ENCODE measurements around the gene AVPI1. TPM values are rescaled to one million over a fixed set of nuclear protein-coding genes. Genes with fewer than 3 reads are reported as not detected.
A peak's percentile ranks its signal among the peaks of the same experiment; 100 is the strongest.

Gene AVPI1
- total and polyA plus RNA-seq, 2 donors (not counting 3 experiments of a cell fraction or from before 2014, with no cell fraction given): 2.4 to 3.7 TPM

DNA sequence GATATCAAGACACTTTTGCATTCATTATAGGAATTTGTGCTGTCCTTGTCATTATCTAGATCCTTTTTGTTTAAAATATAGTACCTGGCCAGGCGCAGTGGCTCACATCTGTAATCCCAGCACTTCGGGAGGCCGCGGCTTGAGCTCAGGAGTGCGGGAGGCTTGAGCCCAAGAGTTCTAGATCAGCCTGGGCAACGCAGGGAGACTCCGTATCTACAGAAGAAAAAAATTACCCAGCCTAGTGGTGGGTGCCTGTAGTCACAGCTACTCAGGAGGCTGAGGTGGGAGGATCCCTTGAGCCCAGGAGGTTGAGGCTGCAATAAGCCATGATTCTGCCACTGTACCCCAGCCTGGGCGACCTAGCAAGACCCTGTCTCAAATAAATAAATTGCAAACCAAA is 53.1 kb downstream of the AVPI1 start:
- ChIA-PET POLR2A (no interaction called here), CTCF (interaction anchor here (0.7 to 1.8 kb wide), 4 partner anchors 13 to 62 kb away, joined by 3 to 12 read pairs (median 4); partner anchors contain the start of gene ANKRD2)
- dilution Hi-C loops (cut with MboI; ENCODE audit: extremely low pct_ligation_motif_present, low sequenced_read_pairs) (no loop called here), intact Hi-C loops (cut with micrococcal nuclease) (no loop called here)
- no peak for FAIRE-seq
- H3K9ac ChIP-seq (replicated peaks; ENCODE audit: extremely low read depth, insufficient read depth, low read length): no peak overlapping the region
- no peaks in the 10 kb centered on the region for H3K9me1 ChIP-seq (replicated peaks; ENCODE audit: control insufficient read depth, extremely low read depth, insufficient read depth, low read length)
- BruUV-seq (replicated peaks): no TSS peak
- no peak overlapping the region for H3K27ac ChIP-seq (ENCODE audit: insufficient read depth, low read depth, low read length)
- DNase-seq (ENCODE audit: low read depth, low spot score): no peak
- H3K4me2 ChIP-seq (ENCODE audit: insufficient read depth, low read length): peak overlapping the region; percentile 68
- peaks cover 3% of the 10 kb centered on the region for H3K4me1 ChIP-seq (ENCODE audit: control insufficient read depth, extremely low read depth, insufficient read depth, low read length)
- no peaks in the 10 kb centered on the region for H3K79me2 ChIP-seq (ENCODE audit: control insufficient read depth, insufficient read depth, low read length)
- H3K27me3 ChIP-seq (ENCODE audit: control insufficient read depth in 2 of 2, insufficient read depth in 2 of 2, low read length in 2 of 2): no peaks in the 10 kb centered on the region
- peak overlapping the region; percentile 88 for H2AFZ ChIP-seq (ENCODE audit: low read depth, low read length)
- no peaks in the 10 kb centered on the region for H4K20me1 ChIP-seq (replicated peaks; ENCODE audit: control insufficient read depth, extremely low read depth, insufficient read depth, low read length)
- no peak for TF ChIP-seq JUN (IDR thresholded peaks at IDR 0.05; ENCODE audit: borderline replicate concordance, insufficient read depth, insufficient read length, low read depth)
- TF ChIP-seq, protein P1, sequence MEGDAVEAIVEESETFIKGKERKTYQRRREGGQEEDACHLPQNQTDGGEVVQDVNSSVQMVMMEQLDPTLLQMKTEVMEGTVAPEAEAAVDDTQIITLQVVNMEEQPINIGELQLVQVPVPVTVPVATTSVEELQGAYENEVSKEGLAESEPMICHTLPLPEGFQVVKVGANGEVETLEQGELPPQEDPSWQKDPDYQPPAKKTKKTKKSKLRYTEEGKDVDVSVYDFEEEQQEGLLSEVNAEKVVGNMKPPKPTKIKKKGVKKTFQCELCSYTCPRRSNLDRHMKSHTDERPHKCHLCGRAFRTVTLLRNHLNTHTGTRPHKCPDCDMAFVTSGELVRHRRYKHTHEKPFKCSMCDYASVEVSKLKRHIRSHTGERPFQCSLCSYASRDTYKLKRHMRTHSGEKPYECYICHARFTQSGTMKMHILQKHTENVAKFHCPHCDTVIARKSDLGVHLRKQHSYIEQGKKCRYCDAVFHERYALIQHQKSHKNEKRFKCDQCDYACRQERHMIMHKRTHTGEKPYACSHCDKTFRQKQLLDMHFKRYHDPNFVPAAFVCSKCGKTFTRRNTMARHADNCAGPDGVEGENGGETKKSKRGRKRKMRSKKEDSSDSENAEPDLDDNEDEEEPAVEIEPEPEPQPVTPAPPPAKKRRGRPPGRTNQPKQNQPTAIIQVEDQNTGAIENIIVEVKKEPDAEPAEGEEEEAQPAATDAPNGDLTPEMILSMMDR (IDR thresholded peaks at IDR 0.05; ENCODE audit: extremely low read depth in 1 of 2, insufficient read depth in 1 of 2, low read depth in 1 of 2, low read length in 2 of 2): peak in 1 of 2 donors; percentile 20
- H3K36me3 ChIP-seq (ENCODE audit: control insufficient read depth in 2 of 2, extremely low read depth in 1 of 2, insufficient read depth in 2 of 2, low read length in 2 of 2): no peaks in the 10 kb centered on the region
- peak overlapping the region in 1 of 3 experiments; percentile 56 for H3K4me3 ChIP-seq (replicated peaks in 1 of 3; ENCODE audit: insufficient read depth in 1 of 3, low read depth in 1 of 3, low read length in 3 of 3)
- H3K9me3 ChIP-seq (replicated peaks; ENCODE audit: control insufficient read depth, insufficient read depth, low read length): no peaks in the 10 kb centered on the region

DNA sequence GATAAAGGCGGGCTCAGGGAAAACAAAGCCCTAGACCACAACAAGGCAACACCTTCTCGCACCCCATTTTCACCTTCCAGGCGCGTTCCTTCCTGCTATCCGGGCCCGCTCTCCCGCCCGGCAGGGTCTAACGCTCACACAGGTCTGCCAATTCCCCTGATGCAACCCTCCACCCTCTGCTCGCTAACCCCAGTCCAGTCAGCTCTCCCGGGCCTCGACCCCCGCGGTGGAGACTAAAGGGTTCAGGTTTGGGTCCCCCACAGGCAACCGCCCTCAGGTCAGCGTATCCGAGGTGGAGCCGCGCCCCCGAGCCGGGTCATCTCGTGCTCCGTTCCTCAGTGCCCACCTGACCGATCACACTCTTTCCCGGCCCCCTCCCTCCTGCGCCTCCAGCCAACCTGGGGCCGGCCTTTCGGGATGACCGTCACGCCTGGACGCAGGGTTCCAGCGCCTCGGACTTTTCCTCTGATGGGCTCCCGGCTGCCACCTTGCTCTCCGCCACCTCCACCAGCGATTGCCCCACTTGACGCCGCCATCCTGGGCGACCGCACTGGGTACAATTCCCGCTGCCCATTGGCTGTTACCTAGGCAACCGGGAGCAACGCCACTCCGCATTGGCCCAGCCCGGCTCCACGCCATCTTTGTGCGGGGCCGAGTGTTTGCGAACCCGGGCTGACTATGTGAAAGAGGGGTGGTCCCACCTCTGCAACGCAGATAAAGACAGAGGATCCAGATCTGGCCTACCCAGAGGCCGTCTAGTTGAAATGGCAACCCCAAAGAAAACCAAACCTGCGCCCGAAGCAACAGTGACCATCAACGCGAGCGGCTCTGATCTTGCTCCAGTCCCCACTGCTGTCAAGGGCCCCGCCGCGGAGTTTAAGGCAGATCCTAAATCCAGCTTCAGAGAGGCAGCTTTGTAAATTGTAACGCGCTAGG is 53.8 kb downstream of the AVPI1 start, which contains the start of gene MORN4:
MORN4 (minus strand) TSS at position 552 of the 936 bp plus-strand sequence. CDS start 13,847 bp downstream, outside the sequence.
- Histone ChIP-seq H3K4me2 (ENCODE audit: insufficient read depth, low read length) (peak within 1 kb of the TSS; percentile 71), H3K9ac (replicated peaks; ENCODE audit: extremely low read depth, insufficient read depth, low read length) (no peak within 1 kb of the TSS), H3K4me1 (ENCODE audit: control insufficient read depth, extremely low read depth, insufficient read depth, low read length) (peaks cover 3% of the 10 kb centered on the region), H3K4me3 (replicated peaks in 1 of 3; ENCODE audit: insufficient read depth in 1 of 3, low read depth in 1 of 3, low read length in 3 of 3) (peak within 1 kb of the TSS; percentile 25 to 72 (median 56)), H3K27me3 (ENCODE audit: control insufficient read depth in 2 of 2, insufficient read depth in 2 of 2, low read length in 2 of 2) (no peaks in the 10 kb centered on the region), H3K36me3 (ENCODE audit: control insufficient read depth in 2 of 2, extremely low read depth in 1 of 2, insufficient read depth in 2 of 2, low read length in 2 of 2) (no peaks in the 10 kb centered on the region), H3K79me2 (ENCODE audit: control insufficient read depth, insufficient read depth, low read length) (no peaks in the 10 kb centered on the region), H3K27ac (ENCODE audit: insufficient read depth, low read depth, low read length) (no peak within 1 kb of the TSS), H3K9me1 (replicated peaks; ENCODE audit: control insufficient read depth, extremely low read depth, insufficient read depth, low read length) (no peaks in the 10 kb centered on the region), H4K20me1 (replicated peaks; ENCODE audit: control insufficient read depth, extremely low read depth, insufficient read depth, low read length) (no peaks in the 10 kb centered on the region), H2AFZ (ENCODE audit: low read depth, low read length) (peak within 1 kb of the TSS; percentile 88), H3K9me3 (replicated peaks; ENCODE audit: control insufficient read depth, insufficient read depth, low read length) (no peaks in the 10 kb centered on the region)
- dilution Hi-C loops (cut with MboI; ENCODE audit: extremely low pct_ligation_motif_present, low sequenced_read_pairs): no loop called here
- ChIA-PET POLR2A (no interaction called here), CTCF (interaction anchor here (0.7 to 1.8 kb wide), 4 partner anchors 14 to 61 kb away, joined by 3 to 12 read pairs (median 4); partner anchors contain the start of gene ANKRD2)
- peak; percentile 76 for FAIRE-seq
- TF ChIP-seq MYC (IDR thresholded peaks at IDR 0.05; ENCODE audit: low read depth, low read length) (no peak), POLR2A (IDR thresholded peaks at IDR 0.05; ENCODE audit: low read depth, low read length) (no peak), FOS (IDR thresholded peaks at IDR 0.05; ENCODE audit: borderline replicate concordance, insufficient read depth, low read length) (no peak), GATA2 (IDR thresholded peaks at IDR 0.05; ENCODE audit: insufficient read depth, insufficient read length, low read depth, low read length) (no peak), JUN (IDR thresholded peaks at IDR 0.05; ENCODE audit: borderline replicate concordance, insufficient read depth, insufficient read length, low read depth) (no peak), EZH2 (IDR thresholded peaks at IDR 0.05; ENCODE audit: borderline replicate concordance, low read depth, low read length, severe bottlenecking) (no peak), POLR2AphosphoS5 (IDR thresholded peaks at IDR 0.05; ENCODE audit: insufficient read depth, low read depth, low read length) (no peak)
- TF ChIP-seq, protein P1 (IDR thresholded peaks at IDR 0.05; ENCODE audit: extremely low read depth in 1 of 2, insufficient read depth in 1 of 2, low read depth in 1 of 2, low read length in 2 of 2): no peak
- TF ChIP-seq, protein P2, sequence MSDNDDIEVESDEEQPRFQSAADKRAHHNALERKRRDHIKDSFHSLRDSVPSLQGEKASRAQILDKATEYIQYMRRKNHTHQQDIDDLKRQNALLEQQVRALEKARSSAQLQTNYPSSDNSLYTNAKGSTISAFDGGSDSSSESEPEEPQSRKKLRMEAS (IDR thresholded peaks at IDR 0.05; ENCODE audit: insufficient read depth, insufficient read length): no peak
- intact Hi-C loops (cut with micrococcal nuclease): no loop called here
- peak; percentile 91 for DNase-seq (ENCODE audit: low read depth, low spot score)
- BruUV-seq (replicated peaks): no TSS peak

Data from endothelial cell of umbilical vein (primary cell).